RWPE2 (cell line): ENCODE results near the gene PIWIL4.

Experiments used
- ATAC-seq: fragments of 200-7000 bp; cut with Tn5 transposase; 3 replicates; pipeline ENCODE4 v1.9.1; 2021; ENCODE audit warnings: low read depth
- DNase-seq: peaks from one replicate; pipeline ENCODE4 v3.0.0-alpha.2; 2020; ENCODE audit warnings: low spot score
- H3K27ac ChIP-seq: fragments of 450-650 bp; 2 replicates; pipeline ENCODE4 v1.5.1; 2017; ENCODE audit warnings: mild to moderate bottlenecking; ENCODE audit not compliant: poor library complexity, severe bottlenecking
- H3K27me3 ChIP-seq: fragments of 250-450 bp; sonication (Bioruptor Pico); 2 replicates; pipeline ENCODE4 v1.5.1; 2021; ENCODE audit warnings: mild to moderate bottlenecking, moderate library complexity; ENCODE audit not compliant: insufficient read depth, poor library complexity, severe bottlenecking
- H3K36me3 ChIP-seq: fragments of 250-450 bp; sonication (Bioruptor Pico); 2 replicates; pipeline ENCODE4 v1.5.1; 2020; ENCODE audit warnings: low read depth, mild to moderate bottlenecking, moderate library complexity
- H3K4me1 ChIP-seq: fragments of 250-450 bp; sonication (Bioruptor Pico); 2 replicates; pipeline ENCODE4 v1.5.1; 2021; ENCODE audit warnings: mild to moderate bottlenecking, moderate library complexity; ENCODE audit not compliant: insufficient read depth, poor library complexity, severe bottlenecking
- H3K4me3 ChIP-seq: fragments of 250-450 bp; sonication (Bioruptor Pico); 2 replicates; pipeline ENCODE4 v1.5.1; 2021; ENCODE audit warnings: mild to moderate bottlenecking, moderate library complexity; ENCODE audit not compliant: severe bottlenecking
- H3K9me3 ChIP-seq: fragments of 250-450 bp; sonication (Bioruptor Pico); 2 replicates; pipeline ENCODE4 v1.5.1; 2021; ENCODE audit warnings: mild to moderate bottlenecking, moderate library complexity; ENCODE audit not compliant: severe bottlenecking
- TF ChIP-seq, protein P1 (sequence below): fragments of 450-650 bp; IDR thresholded peaks from one replicate; pipeline ENCODE4 v1.5.1; 2017; ENCODE audit warnings: mild to moderate bottlenecking, moderate library complexity; ENCODE audit not compliant: poor library complexity, severe bottlenecking

Gene PIWIL4

DNA sequence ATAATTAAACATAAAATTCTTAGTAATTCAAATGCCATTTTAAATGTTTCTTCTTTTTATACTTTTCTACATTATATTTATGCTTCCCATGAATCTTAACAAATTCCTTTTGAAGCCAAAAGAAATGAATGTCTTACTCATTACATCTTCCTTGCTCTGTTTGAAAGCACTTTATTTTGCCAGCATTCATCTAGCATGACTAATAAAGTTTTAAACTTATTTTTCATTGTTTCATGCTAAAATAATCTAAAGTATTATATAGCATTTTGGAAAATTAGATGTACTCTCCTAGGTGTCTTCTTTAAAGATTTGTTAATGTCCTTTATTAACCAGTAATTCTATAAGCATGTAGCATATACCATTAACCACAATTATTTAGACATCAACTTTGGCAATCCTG is 9.7 kb upstream of the PIWIL4 start:
- no peaks in the 10 kb centered on the region for H3K9me3 ChIP-seq
- H3K4me1 ChIP-seq = no peaks in the 10 kb centered on the region
- no peak overlapping the region for H3K27ac ChIP-seq
- no peaks in the 10 kb centered on the region for H3K27me3 ChIP-seq
- no peaks in the 10 kb centered on the region for H3K36me3 ChIP-seq
- TF ChIP-seq, protein P1, sequence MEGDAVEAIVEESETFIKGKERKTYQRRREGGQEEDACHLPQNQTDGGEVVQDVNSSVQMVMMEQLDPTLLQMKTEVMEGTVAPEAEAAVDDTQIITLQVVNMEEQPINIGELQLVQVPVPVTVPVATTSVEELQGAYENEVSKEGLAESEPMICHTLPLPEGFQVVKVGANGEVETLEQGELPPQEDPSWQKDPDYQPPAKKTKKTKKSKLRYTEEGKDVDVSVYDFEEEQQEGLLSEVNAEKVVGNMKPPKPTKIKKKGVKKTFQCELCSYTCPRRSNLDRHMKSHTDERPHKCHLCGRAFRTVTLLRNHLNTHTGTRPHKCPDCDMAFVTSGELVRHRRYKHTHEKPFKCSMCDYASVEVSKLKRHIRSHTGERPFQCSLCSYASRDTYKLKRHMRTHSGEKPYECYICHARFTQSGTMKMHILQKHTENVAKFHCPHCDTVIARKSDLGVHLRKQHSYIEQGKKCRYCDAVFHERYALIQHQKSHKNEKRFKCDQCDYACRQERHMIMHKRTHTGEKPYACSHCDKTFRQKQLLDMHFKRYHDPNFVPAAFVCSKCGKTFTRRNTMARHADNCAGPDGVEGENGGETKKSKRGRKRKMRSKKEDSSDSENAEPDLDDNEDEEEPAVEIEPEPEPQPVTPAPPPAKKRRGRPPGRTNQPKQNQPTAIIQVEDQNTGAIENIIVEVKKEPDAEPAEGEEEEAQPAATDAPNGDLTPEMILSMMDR = no peak
- DNase-seq (no peak), ATAC-seq (no peak)
- no peak overlapping the region for H3K4me3 ChIP-seq

DNA sequence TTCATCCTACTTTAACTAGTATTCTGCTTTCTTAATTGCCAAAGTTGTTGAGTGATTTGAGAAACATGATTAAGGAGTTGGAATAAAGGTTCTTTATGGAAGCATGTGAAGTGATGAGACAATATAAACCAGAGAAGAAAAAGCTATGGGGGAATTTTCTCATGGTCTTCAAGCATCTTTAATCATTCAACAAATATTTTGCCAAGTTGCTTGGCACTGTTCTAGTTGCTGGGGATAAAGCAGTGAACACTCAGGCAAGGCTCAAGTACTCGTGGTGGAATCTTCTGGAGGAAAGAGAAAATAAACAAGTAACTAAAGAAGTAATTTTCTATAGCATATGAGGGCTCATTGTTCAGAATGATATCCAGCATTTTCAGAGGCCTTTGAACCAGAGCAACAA is 9.2 kb upstream of the PIWIL4 start:
- ATAC-seq = no peak
- H3K4me1 ChIP-seq = no peaks in the 10 kb centered on the region
- H3K36me3 ChIP-seq = no peaks in the 10 kb centered on the region
- H3K27ac ChIP-seq = no peak overlapping the region
- H3K27me3 ChIP-seq = no peaks in the 10 kb centered on the region
- no peak for DNase-seq
- no peaks in the 10 kb centered on the region for H3K9me3 ChIP-seq
- H3K4me3 ChIP-seq = no peak overlapping the region
- TF ChIP-seq, protein P1 = no peak

DNA sequence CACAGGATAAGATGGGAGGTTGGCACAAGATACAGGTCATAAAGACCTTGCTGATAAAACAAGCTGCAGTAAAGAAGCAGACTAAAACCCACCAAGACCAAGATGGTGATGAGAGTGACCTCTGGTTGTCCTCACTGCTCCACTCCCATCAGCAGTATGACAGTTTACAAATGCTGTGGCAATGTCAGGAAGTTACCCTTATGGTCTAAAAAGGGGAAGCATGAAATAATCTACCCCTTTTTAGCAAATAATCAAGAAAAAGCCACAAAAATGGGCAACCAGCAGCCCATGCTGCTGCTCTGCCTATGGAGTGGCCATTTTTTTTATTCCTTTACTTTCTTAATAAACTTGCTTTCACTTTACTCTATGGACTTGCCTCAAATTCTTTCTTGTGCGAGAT is 8.7 kb upstream of the PIWIL4 start:
- H3K36me3 ChIP-seq = no peaks in the 10 kb centered on the region
- TF ChIP-seq, protein P1 = no peak
- H3K4me1 ChIP-seq = no peaks in the 10 kb centered on the region
- H3K27me3 ChIP-seq = no peaks in the 10 kb centered on the region
- DNase-seq (no peak), ATAC-seq (no peak)
- no peak overlapping the region for H3K4me3 ChIP-seq
- H3K9me3 ChIP-seq = no peaks in the 10 kb centered on the region
- H3K27ac ChIP-seq = no peak overlapping the region

DNA sequence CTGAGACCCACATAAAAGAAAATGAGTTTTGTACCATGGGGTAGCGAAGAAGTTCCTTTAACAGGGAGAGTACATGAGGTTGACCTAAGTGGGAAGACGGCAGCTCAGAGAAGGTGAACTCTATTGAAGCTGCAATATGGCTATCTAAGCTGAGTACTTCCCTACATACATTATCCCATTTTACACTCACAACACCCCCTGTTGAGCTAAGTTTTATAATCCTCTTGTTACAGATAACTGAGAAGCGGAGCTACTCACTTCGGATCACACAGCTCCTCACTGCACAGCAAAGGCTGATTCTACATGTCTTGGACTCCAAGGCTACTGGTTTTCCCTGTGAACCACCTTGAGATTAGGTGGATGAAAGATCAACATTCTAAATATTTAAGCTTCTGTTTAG is 8.2 kb upstream of the PIWIL4 start:
- ATAC-seq = no peak
- Histone ChIP-seq H3K36me3 (no peaks in the 10 kb centered on the region), H3K27me3 (no peaks in the 10 kb centered on the region), H3K27ac (no peak overlapping the region), H3K4me3 (no peak overlapping the region), H3K9me3 (no peaks in the 10 kb centered on the region), H3K4me1 (no peaks in the 10 kb centered on the region)
- no peak for DNase-seq
- TF ChIP-seq, protein P1 = no peak

DNA sequence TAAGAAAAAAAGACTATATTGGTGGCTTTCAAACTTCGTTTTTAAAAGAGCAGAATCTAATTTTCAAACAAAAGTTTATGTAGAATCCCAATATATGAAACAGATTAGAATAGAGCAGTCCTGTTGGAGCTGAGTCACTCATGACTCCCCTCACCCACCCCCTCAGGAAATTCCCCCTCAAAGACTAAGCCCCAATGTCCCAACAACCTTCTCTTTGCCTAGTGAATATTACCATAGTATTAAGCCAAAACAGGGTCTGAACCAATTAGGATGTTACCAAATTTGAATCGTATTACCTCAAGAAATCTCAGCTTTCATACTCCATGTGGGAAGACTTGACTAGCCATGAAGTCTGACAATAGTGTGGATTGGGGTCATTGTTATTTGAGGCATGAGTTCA is 7.8 kb upstream of the PIWIL4 start:
- ATAC-seq = no peak
- Histone ChIP-seq H3K27me3 (no peaks in the 10 kb centered on the region), H3K36me3 (no peaks in the 10 kb centered on the region), H3K9me3 (no peaks in the 10 kb centered on the region), H3K27ac (no peak overlapping the region), H3K4me3 (no peak overlapping the region), H3K4me1 (no peaks in the 10 kb centered on the region)
- TF ChIP-seq, protein P1 = no peak
- DNase-seq = no peak
